Right atrium auricular region (tissue), 2 donors: ENCODE data around the gene TSC22D1. TPM values are rescaled to one million over a fixed set of nuclear protein-coding genes. Genes with fewer than 3 reads are reported as not detected.

ENCODE experiments used
- DNase-seq: peaks from one replicate; pipeline ENCODE4 v3.0.0-alpha.2; 2019; ENCODE audit warnings: low spot score
- H3K27ac ChIP-seq, 2 donors: fragments of 200-600 bp; sonication (generic); 1 replicate in 1 of 2; 2 replicates in 1 of 2; pipeline ENCODE4 v1.5.1; 2016 to 2019
- H3K27me3 ChIP-seq, 2 donors: fragments of 200-600 bp; sonication (generic); one replicate each; pipeline versions ENCODE4 v1.5.1 to v1.6.0; 2017 to 2019
- H3K36me3 ChIP-seq: fragments of 200-600 bp; sonication (generic); one replicate; pipeline ENCODE4 v1.5.1; 2016
- H3K4me1 ChIP-seq, 2 donors: fragments of 200-600 bp; sonication (generic); one replicate each; pipeline versions ENCODE4 v1.5.1 to v1.6.0; 2017 to 2019
- H3K4me3 ChIP-seq, 2 donors: fragments of 200-600 bp; sonication (generic); 1 replicate in 1 of 2; 2 replicates in 1 of 2; pipeline ENCODE4 v1.5.1; 2017 to 2019; ENCODE audit warnings: mild to moderate bottlenecking in 1 of 2, moderate library complexity in 1 of 2
- H3K9me3 ChIP-seq, 2 donors: fragments of 200-600 bp; sonication (generic); one replicate each; pipeline ENCODE4 v1.5.1; 2019
- CTCF ChIP-seq, 2 donors: fragments of 200-600 bp; sonication (generic); IDR thresholded peaks; one replicate each; pipeline ENCODE4 v1.5.1; 2019; ENCODE audit warnings: antibody characterized with exemption in 2 of 2
- total RNA-seq, 2 donors: library from RNA; depleted of rRNA; stranded (reverse); fragments of >200 nt; gene quantifications; one replicate each; pipeline ENCODE4 v1.1.0, GENCODE V29; 2016

Gene TSC22D1
- total RNA-seq, 2 donors from 2014 or later: 110 to 159 TPM

GRCh38 chr13:44429311-44429710, 146.8 kb downstream of the TSC22D1 start:
- Histone ChIP-seq H3K4me1 (peaks cover 0 to 31% of the 10 kb centered on the region in 2 donors), H3K27ac (no peak overlapping the region)
- no peak for DNase-seq

GRCh38 chr13:44426461-44426860, 149.7 kb downstream of the TSC22D1 start:
- TF ChIP-seq CTCF (IDR thresholded peaks at IDR 0.05): no peak
- Histone ChIP-seq H3K36me3 (no peaks in the 10 kb centered on the region), H3K27ac (no peak overlapping the region), H3K4me3 (no peak overlapping the region), H3K4me1 (peaks cover 0 to 9% of the 10 kb centered on the region in 2 donors), H3K27me3 (no peaks in the 10 kb centered on the region), H3K9me3 (no peaks in the 10 kb centered on the region)
- no peak for DNase-seq

More at GRCh38 chr13:44429311-44429710, 146.8 kb downstream of the TSC22D1 start:
- TF ChIP-seq CTCF (IDR thresholded peaks at IDR 0.05): no peak
- H3K4me3 ChIP-seq: no peak overlapping the region
- H3K27me3 ChIP-seq: no peaks in the 10 kb centered on the region
- peaks cover 14% of the 10 kb centered on the region for H3K36me3 ChIP-seq
- H3K9me3 ChIP-seq: no peaks in the 10 kb centered on the region

- peaks cover 0 to 9% of the 10 kb centered on the region in 2 donors for H3K4me1 ChIP-seq
- no peak for DNase-seq
Observed at GRCh38 chr13:44425815-44426078, 150.4 kb downstream of the TSC22D1 start.

GRCh38 chr13:44425041-44425814, 150.9 kb downstream of the TSC22D1 start:
- no peak for TF ChIP-seq CTCF (IDR thresholded peaks at IDR 0.05)
- no peak overlapping the region for H3K27ac ChIP-seq
- no peaks in the 10 kb centered on the region for H3K27me3 ChIP-seq
- no peaks in the 10 kb centered on the region for H3K9me3 ChIP-seq
- H3K4me1 ChIP-seq: peaks cover 0 to 9% of the 10 kb centered on the region in 2 donors
- DNase-seq: no peak
- no peak overlapping the region for H3K4me3 ChIP-seq
- H3K36me3 ChIP-seq: no peaks in the 10 kb centered on the region

More at GRCh38 chr13:44425815-44426078, 150.4 kb downstream of the TSC22D1 start:
- Histone ChIP-seq H3K27me3 (no peaks in the 10 kb centered on the region), H3K4me3 (no peak overlapping the region), H3K27ac (no peak overlapping the region), H3K36me3 (no peaks in the 10 kb centered on the region), H3K9me3 (no peaks in the 10 kb centered on the region)
- no peak for TF ChIP-seq CTCF (IDR thresholded peaks at IDR 0.05)

GRCh38 chr13:44423824-44424223, 152.3 kb downstream of the TSC22D1 start:
- H3K27ac ChIP-seq: no peak overlapping the region
- no peak for DNase-seq
- no peak for TF ChIP-seq CTCF (IDR thresholded peaks at IDR 0.05)
- H3K9me3 ChIP-seq: no peaks in the 10 kb centered on the region
- no peak overlapping the region for H3K4me3 ChIP-seq
- H3K36me3 ChIP-seq: no peaks in the 10 kb centered on the region
- peaks cover 0 to 9% of the 10 kb centered on the region in 2 donors for H3K4me1 ChIP-seq
- H3K27me3 ChIP-seq: no peaks in the 10 kb centered on the region
